KMS-11 (cell line): ENCODE measurements around the gene PDE4A.

Experiments used
- H2AFZ ChIP-seq: fragments of 200-600 bp; sonication (generic); 2 replicates; pipeline ENCODE4 v1.6.1; 2016; ENCODE audit warnings: antibody characterized with exemption, mixed run types, low read depth
- H3K27ac ChIP-seq: fragments of 200-600 bp; sonication (generic); 2 replicates; pipeline ENCODE4 v1.6.1; 2016; ENCODE audit warnings: mild to moderate bottlenecking, mixed run types
- H3K27me3 ChIP-seq: fragments of 200-600 bp; sonication (generic); 2 replicates; pipeline ENCODE4 v1.6.1; 2017; ENCODE audit warnings: mild to moderate bottlenecking, low read depth, mixed run types, moderate library complexity; ENCODE audit not compliant: insufficient read depth
- H3K36me3 ChIP-seq: fragments of 200-600 bp; sonication (generic); 2 replicates; pipeline ENCODE4 v1.6.1; 2017; ENCODE audit warnings: mild to moderate bottlenecking, mixed run types; ENCODE audit not compliant: insufficient read depth
- H3K4me1 ChIP-seq: fragments of 200-600 bp; sonication (generic); 2 replicates; pipeline ENCODE4 v1.6.1; 2016; ENCODE audit warnings: mild to moderate bottlenecking, low read depth, mixed run types; ENCODE audit not compliant: poor library complexity, severe bottlenecking
- H3K4me2 ChIP-seq: fragments of 200-600 bp; sonication (generic); 2 replicates; pipeline ENCODE4 v1.7.0; 2016; ENCODE audit warnings: mild to moderate bottlenecking, mixed run types
- H3K4me3 ChIP-seq: fragments of 200-600 bp; sonication (generic); IDR thresholded peaks from 2 replicates; pipeline ENCODE4 v1.6.1; 2017; ENCODE audit warnings: low read depth, low read length, mixed read lengths; ENCODE audit not compliant: insufficient read depth
- H3K79me2 ChIP-seq: fragments of 200-600 bp; sonication (generic); 2 replicates; pipeline ENCODE4 v1.6.1; 2016; ENCODE audit warnings: low read depth, mixed run types; ENCODE audit not compliant: insufficient read depth
- H3K9ac ChIP-seq: fragments of 200-600 bp; sonication (generic); 2 replicates; pipeline ENCODE4 v1.6.1; 2016; ENCODE audit warnings: mild to moderate bottlenecking, mixed run types
- H4K20me1 ChIP-seq: fragments of 200-600 bp; sonication (generic); 2 replicates; pipeline ENCODE4 v1.6.1; 2016; ENCODE audit warnings: mild to moderate bottlenecking, mixed run types; ENCODE audit not compliant: insufficient read depth
- CTCF ChIP-seq: fragments of 200-600 bp; sonication (generic); conservative IDR thresholded peaks from 2 replicates; pipeline ENCODE4 v1.6.1; 2017; ENCODE audit warnings: low read depth, mild to moderate bottlenecking, antibody characterized with exemption, low read length, moderate library complexity, mixed read lengths

PDE4A gene

GRCh38 chr19:10478903-10479384 is 58.6 kb downstream of the PDE4A start:
- no peak overlapping the region for H3K4me3 ChIP-seq
- no peak overlapping the region for H3K9ac ChIP-seq
- no peak overlapping the region for H3K4me2 ChIP-seq
- no peaks in the 10 kb centered on the region for H4K20me1 ChIP-seq
- H3K4me1 ChIP-seq = no peaks in the 10 kb centered on the region
- no peak overlapping the region for H3K27ac ChIP-seq
- H3K36me3 ChIP-seq = no peaks in the 10 kb centered on the region
- H3K79me2 ChIP-seq = no peaks in the 10 kb centered on the region
- H2AFZ ChIP-seq = no peak overlapping the region
- TF ChIP-seq CTCF = no peak
- no peaks in the 10 kb centered on the region for H3K27me3 ChIP-seq

DNA sequence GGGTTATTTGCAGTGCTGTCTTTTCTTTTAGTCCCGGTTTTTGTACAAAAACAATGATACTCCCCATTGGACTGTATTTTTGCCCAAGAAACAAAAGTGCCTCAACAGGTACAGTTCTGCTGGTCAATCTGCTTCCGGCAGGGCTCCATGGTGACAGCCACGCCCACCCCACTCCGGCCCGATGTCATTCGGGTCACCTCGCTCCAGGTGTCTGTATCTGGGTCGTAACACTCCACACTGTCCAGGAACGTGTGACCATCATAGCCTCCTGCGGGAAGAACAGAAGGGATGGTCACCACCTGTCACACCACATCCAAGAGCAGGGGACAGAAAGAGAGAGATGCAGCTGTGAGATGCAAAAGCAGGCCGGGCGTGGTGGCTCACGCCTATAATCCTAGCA is 66.2 kb downstream of the PDE4A start:
- H3K9ac ChIP-seq = no peak overlapping the region
- H3K4me3 ChIP-seq = no peak overlapping the region
- H3K36me3 ChIP-seq = no peaks in the 10 kb centered on the region; the same call in 1 of the 2 replicates
- peaks cover 13% of the 10 kb centered on the region; the same call in 1 of the 2 replicates for H3K79me2 ChIP-seq
- TF ChIP-seq CTCF = no peak
- no peaks in the 10 kb centered on the region for H3K4me1 ChIP-seq
- no peaks in the 10 kb centered on the region for H4K20me1 ChIP-seq
- no peaks in the 10 kb centered on the region for H3K27me3 ChIP-seq
- no peak overlapping the region for H2AFZ ChIP-seq
- H3K4me2 ChIP-seq = no peak overlapping the region
- H3K27ac ChIP-seq = no peak overlapping the region

DNA sequence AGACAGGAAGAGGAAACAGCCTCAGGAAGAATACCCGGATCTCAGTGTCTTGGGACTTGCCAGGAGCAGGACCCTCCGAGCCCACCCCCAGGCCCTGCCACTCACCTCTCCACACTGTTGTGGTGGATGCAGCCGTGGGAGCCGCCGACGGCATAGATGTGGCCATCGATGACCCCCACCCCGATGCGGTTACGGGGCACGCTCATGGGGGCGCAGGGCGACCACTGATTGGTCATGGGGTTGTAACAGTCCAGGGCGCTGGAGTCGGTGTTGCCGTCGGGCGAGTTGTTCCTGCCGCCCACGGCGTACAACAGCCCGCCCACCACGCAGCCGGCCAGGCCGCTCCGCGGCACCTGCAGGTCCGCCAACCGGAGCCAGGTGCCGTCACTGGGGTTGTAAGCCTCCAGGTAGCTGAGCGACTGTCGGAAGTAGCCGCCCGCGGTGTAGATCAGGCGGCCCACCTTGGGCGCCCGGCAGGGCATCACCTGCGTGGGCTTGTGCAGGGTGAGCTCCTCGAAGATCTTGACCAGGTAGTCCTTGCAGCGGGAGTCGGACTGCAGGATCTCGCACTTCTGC is 71.2 kb downstream of the PDE4A start:
- Histone ChIP-seq H3K36me3 (peaks cover 7% of the 10 kb centered on the region; the same call in 1 of the 2 replicates), H3K79me2 (peaks cover 45% of the 10 kb centered on the region), H3K9ac (no peak overlapping the region), H3K4me3 (no peak overlapping the region), H3K27me3 (no peaks in the 10 kb centered on the region), H3K4me1 (no peaks in the 10 kb centered on the region), H3K4me2 (no peak overlapping the region), H2AFZ (no peak overlapping the region), H4K20me1 (no peaks in the 10 kb centered on the region), H3K27ac (no peak overlapping the region)
- TF ChIP-seq CTCF = no peak

DNA sequence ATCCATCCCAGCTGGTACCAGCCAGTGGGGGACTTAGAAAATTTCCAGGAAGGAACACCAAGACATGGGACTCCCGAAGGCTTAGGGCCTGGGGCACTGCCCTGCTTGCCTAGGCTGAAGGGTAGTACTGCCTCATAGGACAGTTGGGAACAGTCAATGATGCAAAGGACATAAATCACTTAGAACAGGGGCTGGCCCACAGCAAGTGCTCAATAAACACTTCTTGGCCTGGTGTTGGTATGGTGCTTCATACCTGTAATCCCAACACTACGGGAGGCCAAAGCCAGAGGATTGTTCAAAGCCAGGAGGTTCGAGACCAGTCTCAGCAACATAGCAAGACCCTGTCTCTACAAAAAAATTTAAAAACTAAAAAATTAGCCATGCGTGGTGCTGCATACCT is 77.0 kb downstream of the PDE4A start:
- Histone ChIP-seq H3K27ac (no peak overlapping the region), H3K79me2 (peaks cover 83% of the 10 kb centered on the region)

More for the DNA sequence above, 77.0 kb downstream of the PDE4A start:
- Histone ChIP-seq H3K4me3 (no peak overlapping the region), H2AFZ (no peak overlapping the region), H3K27me3 (no peaks in the 10 kb centered on the region), H4K20me1 (no peaks in the 10 kb centered on the region), H3K9ac (no peak overlapping the region), H3K4me2 (no peak overlapping the region), H3K4me1 (peaks cover 36% of the 10 kb centered on the region), H3K36me3 (peaks cover 7% of the 10 kb centered on the region; the same call in 1 of the 2 replicates)
- TF ChIP-seq CTCF = no peak
